Tibial artery (tissue), 4 donors: Measurements from ENCODE around the gene KCTD6.

Source experiments
- DNase-seq, 2 donors: peaks; one replicate each; pipeline ENCODE4 v3.0.0-alpha.2; 2019
- H3K27ac ChIP-seq, 2 donors: fragments of 200-600 bp; sonication (generic) in 1 of 2; 1 replicate in 1 of 2; 2 replicates in 1 of 2; pipeline ENCODE4 v1.5.1; 2018 to 2019; ENCODE audit warnings: mild to moderate bottlenecking in 1 of 2
- H3K27me3 ChIP-seq, 2 donors: fragments of 200-600 bp; sonication (generic) in 1 of 2; one replicate each; pipeline versions ENCODE4 v1.5.1 to v1.6.0; 2016 to 2019
- H3K36me3 ChIP-seq, 3 donors: fragments of 200-600 bp; sonication (generic) in 2 of 3; one replicate each; pipeline ENCODE4 v1.5.1; 2016 to 2019; ENCODE audit warnings: mild to moderate bottlenecking in 2 of 3
- H3K4me1 ChIP-seq, 4 donors: fragments of 200-600 bp; sonication (generic) in 2 of 4; 1 replicate in 3 of 4; 2 replicates in 1 of 4; pipeline ENCODE4 v1.5.1; 2016 to 2019
- H3K4me3 ChIP-seq, 2 donors: fragments of 200-600 bp; sonication (generic) in 1 of 2; 1 replicate in 1 of 2; 2 replicates in 1 of 2; pipeline ENCODE4 v1.5.1; 2018 to 2019; ENCODE audit warnings: mild to moderate bottlenecking in 2 of 2
- H3K9me3 ChIP-seq, 3 donors: fragments of 200-600 bp; sonication (generic) in 1 of 3; one replicate each; pipeline ENCODE4 v1.5.1; 2016 to 2019
- intact Hi-C: fragments of 100-400 bp; cut with DNase I; formaldehyde crosslinking; loops from one replicate; pipeline ENCODE4 v1.15.0; 2023; ENCODE audit warnings: low total_unique reads
- TF ChIP-seq, protein P1 (sequence below), 2 experiments: fragments of 200-600 bp in 1 of 2; fragments of 450-650 bp in 1 of 2; IDR thresholded peaks; one replicate each; pipeline ENCODE4 v1.5.1; 2017 to 2019; ENCODE audit warnings: antibody characterized with exemption in 2 of 2, mild to moderate bottlenecking in 1 of 2, moderate library complexity in 1 of 2

The KCTD6 gene

DNA sequence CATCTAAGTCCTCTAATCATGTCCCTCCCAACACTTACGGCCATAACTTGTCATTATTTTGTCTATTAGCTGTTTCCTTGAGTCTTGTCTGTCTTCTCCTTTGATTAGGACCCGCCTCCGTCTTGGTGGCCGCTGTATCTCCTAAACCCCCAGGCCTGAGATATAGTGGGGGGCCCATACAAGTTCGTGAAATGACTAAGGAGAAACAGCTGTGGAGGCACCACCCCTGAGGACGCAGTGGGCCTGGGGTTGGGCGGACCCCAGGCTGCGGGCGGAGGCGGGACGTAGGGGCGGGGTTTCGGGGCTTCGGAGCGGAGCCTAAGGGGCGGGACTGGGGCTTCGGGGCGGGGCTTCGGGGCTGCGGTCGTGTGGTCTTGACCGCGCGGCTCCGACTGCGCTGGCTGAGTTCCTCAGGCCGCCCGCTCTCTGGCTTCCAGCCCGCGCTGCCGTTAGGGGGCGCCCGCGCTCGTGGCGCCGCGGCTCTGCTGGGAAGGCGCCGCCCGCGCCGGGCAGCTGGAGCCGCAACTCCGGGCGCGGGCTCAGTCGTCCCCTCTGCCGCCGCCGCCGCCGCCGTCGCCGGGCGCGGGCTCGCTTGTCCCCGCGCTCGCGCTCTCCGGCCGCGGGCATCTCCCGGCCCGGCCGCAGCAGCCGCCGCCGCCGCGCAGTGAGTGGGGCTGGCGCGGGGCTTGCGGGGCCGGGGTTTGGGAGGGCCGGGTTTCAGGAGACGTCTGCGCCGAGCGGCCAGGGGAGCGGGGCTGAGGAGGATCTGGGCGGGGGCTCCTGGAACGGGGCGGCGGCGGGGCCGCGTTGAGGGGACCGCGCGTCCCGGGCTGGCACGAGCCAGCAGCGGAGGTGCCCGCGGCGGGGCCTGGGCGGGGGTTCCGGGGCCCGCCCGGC is at the start of gene KCTD6:
KCTD6 (plus strand) TSS at position 591 of the 897 bp plus-strand sequence. CDS start 6,660 bp downstream, outside the sequence.
- DNase-seq = peak; percentile 83 to 95
- no peaks in the 10 kb centered on the region for H3K36me3 ChIP-seq
- peak within 1 kb of the TSS; percentile 84 to 90 for H3K4me3 ChIP-seq
- H3K9me3 ChIP-seq = no peaks in the 10 kb centered on the region
- H3K27ac ChIP-seq = peak within 1 kb of the TSS; percentile 80 to 87
- intact Hi-C loops = loop anchor here (2.0 kb wide), 1 partner anchor 159 kb away; the partner anchor contains the start of gene PXK
- H3K27me3 ChIP-seq = no peaks in the 10 kb centered on the region
- TF ChIP-seq, protein P1, sequence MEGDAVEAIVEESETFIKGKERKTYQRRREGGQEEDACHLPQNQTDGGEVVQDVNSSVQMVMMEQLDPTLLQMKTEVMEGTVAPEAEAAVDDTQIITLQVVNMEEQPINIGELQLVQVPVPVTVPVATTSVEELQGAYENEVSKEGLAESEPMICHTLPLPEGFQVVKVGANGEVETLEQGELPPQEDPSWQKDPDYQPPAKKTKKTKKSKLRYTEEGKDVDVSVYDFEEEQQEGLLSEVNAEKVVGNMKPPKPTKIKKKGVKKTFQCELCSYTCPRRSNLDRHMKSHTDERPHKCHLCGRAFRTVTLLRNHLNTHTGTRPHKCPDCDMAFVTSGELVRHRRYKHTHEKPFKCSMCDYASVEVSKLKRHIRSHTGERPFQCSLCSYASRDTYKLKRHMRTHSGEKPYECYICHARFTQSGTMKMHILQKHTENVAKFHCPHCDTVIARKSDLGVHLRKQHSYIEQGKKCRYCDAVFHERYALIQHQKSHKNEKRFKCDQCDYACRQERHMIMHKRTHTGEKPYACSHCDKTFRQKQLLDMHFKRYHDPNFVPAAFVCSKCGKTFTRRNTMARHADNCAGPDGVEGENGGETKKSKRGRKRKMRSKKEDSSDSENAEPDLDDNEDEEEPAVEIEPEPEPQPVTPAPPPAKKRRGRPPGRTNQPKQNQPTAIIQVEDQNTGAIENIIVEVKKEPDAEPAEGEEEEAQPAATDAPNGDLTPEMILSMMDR (IDR thresholded peaks at IDR 0.05) = peak; percentile 62 to 77
- H3K4me1 ChIP-seq = peaks cover 0 to 51% (median 33%) of the 10 kb centered on the region in 4 donors

DNA sequence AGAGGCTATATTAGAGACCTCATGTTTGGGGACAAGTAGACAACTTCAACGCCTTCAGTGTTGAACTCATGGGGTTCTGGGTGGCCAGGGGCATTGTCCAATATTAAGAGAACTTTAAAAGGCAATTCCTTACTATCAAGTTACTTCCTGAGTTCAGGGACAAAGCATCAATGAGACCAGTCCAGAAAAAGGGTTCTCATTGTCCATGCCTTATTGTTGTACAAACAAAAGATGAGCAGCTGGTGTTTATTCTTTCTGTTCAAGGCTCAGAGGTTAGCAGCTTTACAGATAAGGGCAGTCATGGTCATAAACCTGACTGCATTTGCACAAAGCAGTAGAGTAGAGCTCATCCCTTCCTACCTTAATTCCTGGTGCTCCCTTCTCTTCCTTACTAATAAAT is 39.7 kb upstream of the KCTD6 start:
- no peak overlapping the region for H3K27ac ChIP-seq
- H3K4me3 ChIP-seq = no peak overlapping the region
- H3K4me1 ChIP-seq = no peaks in the 10 kb centered on the region
- H3K27me3 ChIP-seq = no peaks in the 10 kb centered on the region
- intact Hi-C loops = no loop called here
- TF ChIP-seq, protein P1 (IDR thresholded peaks at IDR 0.05) = no peak
- peaks cover 0 to 3% (median 0%) of the 10 kb centered on the region in 3 donors for H3K36me3 ChIP-seq
- H3K9me3 ChIP-seq = peaks cover 0 to 28% (median 12%) of the 10 kb centered on the region in 3 donors
- DNase-seq = no peak

- H3K27me3 ChIP-seq = no peaks in the 10 kb centered on the region
- no peak overlapping the region for H3K4me3 ChIP-seq
- peaks cover 0 to 10% (median 1%) of the 10 kb centered on the region in 4 donors for H3K4me1 ChIP-seq
- peaks cover 0 to 20% (median 12%) of the 10 kb centered on the region in 3 donors for H3K9me3 ChIP-seq
- peaks cover 0 to 3% (median 0%) of the 10 kb centered on the region in 3 donors for H3K36me3 ChIP-seq
- intact Hi-C loops = no loop called here
- TF ChIP-seq, protein P1 (IDR thresholded peaks at IDR 0.05) = no peak
- no peak overlapping the region for H3K27ac ChIP-seq
- DNase-seq = no peak
These were observed 32.7 kb upstream of the KCTD6 start for GRCh38 chr3:58459160-58459559.

GRCh38 chr3:58462829-58463180 is 29.1 kb upstream of the KCTD6 start:
- no peaks in the 10 kb centered on the region for H3K27me3 ChIP-seq

GRCh38 chr3:58463181-58463941 is 28.5 kb upstream of the KCTD6 start:
- peak; percentile 70 to 75 for DNase-seq
- peak overlapping the region; percentile 35 to 40 for H3K4me3 ChIP-seq
- TF ChIP-seq, protein P1 (IDR thresholded peaks at IDR 0.05) = peak; percentile 60 to 66
- H3K27me3 ChIP-seq = no peaks in the 10 kb centered on the region
- intact Hi-C loops = no loop called here
- H3K27ac ChIP-seq = peak overlapping the region in 1 of 2 donors; percentile 29
- peaks cover 0 to 10% (median 1%) of the 10 kb centered on the region in 4 donors for H3K4me1 ChIP-seq
- no peaks in the 10 kb centered on the region for H3K9me3 ChIP-seq
- no peaks in the 10 kb centered on the region for H3K36me3 ChIP-seq

More at GRCh38 chr3:58462829-58463180, 29.1 kb upstream of the KCTD6 start:
- Histone ChIP-seq H3K9me3 (no peaks in the 10 kb centered on the region), H3K36me3 (no peaks in the 10 kb centered on the region), H3K4me3 (no peak overlapping the region), H3K27ac (no peak overlapping the region), H3K4me1 (peaks cover 0 to 10% (median 1%) of the 10 kb centered on the region in 4 donors)
- intact Hi-C loops = no loop called here
- no peak for DNase-seq
- TF ChIP-seq, protein P1 (IDR thresholded peaks at IDR 0.05) = no peak
